GM18511 (cell line): ENCODE results near the gene RRH.
"Not testable (repeated sequence)": the region's sequence is repeated elsewhere in the genome, so short reads cannot be mapped to it uniquely, and the experiment has no call there.

ENCODE experiments used
- ATAC-seq: cut with Tn5 transposase; IDR thresholded peaks from one replicate; pipeline ENCODE4 v1.9.1; 2021; ENCODE audit warnings: mild to moderate bottlenecking, moderate library complexity; ENCODE audit not compliant: unreplicated experiment

The RRH gene

GRCh38 chr4:109836985-109837384, 9.2 kb downstream of the RRH start:
- no peak for ATAC-seq

GRCh38 chr4:109846395-109847098, 18.8 kb downstream of the RRH start:
- no peak for ATAC-seq

- ATAC-seq = no peak
These were observed 20.2 kb downstream of the RRH start, which contains the start of gene LRIT3 for GRCh38 chr4:109847896-109848442. LRIT3 (plus strand) TSS chr4:109848107; CDS start chr4:109848202, 95 bp downstream.

- ATAC-seq = no peak
These were observed 20.7 kb downstream of the RRH start for GRCh38 chr4:109848501-109848900.

GRCh38 chr4:109850601-109851000, 22.8 kb downstream of the RRH start:
- no peak for ATAC-seq

GRCh38 chr4:109859426-109860300, 31.9 kb downstream of the RRH start:
- ATAC-seq = not testable (repeated sequence)

GRCh38 chr4:109861271-109861670, 33.5 kb downstream of the RRH start:
- no peak for ATAC-seq

- no peak for ATAC-seq
These were observed 34.2 kb downstream of the RRH start for GRCh38 chr4:109861916-109862511.

GRCh38 chr4:109864134-109864533, 36.4 kb downstream of the RRH start:
- ATAC-seq = no peak

- ATAC-seq = no peak
These were observed 42.3 kb downstream of the RRH start for GRCh38 chr4:109870061-109870460.

- ATAC-seq = no peak
These were observed 44.3 kb downstream of the RRH start for GRCh38 chr4:109872065-109872464.

GRCh38 chr4:109872950-109873656, 45.3 kb downstream of the RRH start:
- no peak for ATAC-seq

- no peak for ATAC-seq
These were observed 46.2 kb downstream of the RRH start for GRCh38 chr4:109873791-109874514.

GRCh38 chr4:109875106-109875505, 47.3 kb downstream of the RRH start:
- ATAC-seq = no peak

GRCh38 chr4:109875553-109875952, 47.8 kb downstream of the RRH start:
- not testable (repeated sequence) for ATAC-seq

GRCh38 chr4:109876634-109877265, 49.0 kb downstream of the RRH start:
- ATAC-seq = no peak

- peak; percentile 93 for ATAC-seq
These were observed 49.6 kb downstream of the RRH start for GRCh38 chr4:109877400-109877799.

GRCh38 chr4:109878355-109878754, 50.6 kb downstream of the RRH start:
- no peak for ATAC-seq

- ATAC-seq = no peak
These were observed 51.3 kb downstream of the RRH start for GRCh38 chr4:109879081-109879480.
